ENCODE measurements around the gene TCOF1.

- TF ChIP-seq CTCF (conservative IDR thresholded peaks at IDR 0.05) (no peak), ZFX (IDR thresholded peaks at IDR 0.05) (no peak)
These were observed 29.0 kb upstream of the TCOF1 start for GRCh38 chr5:150328515-150328914.

Measured in C4-2B (cell line).